Measurements from ENCODE around the gene TINCR. TPM values are rescaled to one million over a fixed set of nuclear protein-coding genes. Genes with fewer than 3 reads are reported as not detected.

The TINCR gene
- total RNA-seq: under 1 TPM in 1 of 6 experiments, not detected in 5; 0.44 TPM
- long read RNA-seq: 0 reads

GRCh38 chr19:5567360-5567969 lies at the start of gene TINCR:
TINCR (minus strand) TSS chr19:5567953.
- no peak for ATAC-seq
- 40% methylated on average over 8 of the region's 63 CpGs for WGBS (ENCODE audit: insufficient coverage, low coverage, low lambda C conversion rate, missing lambda C conversion rate)
- no peak for DNase-seq
- TF ChIP-seq, protein P1, sequence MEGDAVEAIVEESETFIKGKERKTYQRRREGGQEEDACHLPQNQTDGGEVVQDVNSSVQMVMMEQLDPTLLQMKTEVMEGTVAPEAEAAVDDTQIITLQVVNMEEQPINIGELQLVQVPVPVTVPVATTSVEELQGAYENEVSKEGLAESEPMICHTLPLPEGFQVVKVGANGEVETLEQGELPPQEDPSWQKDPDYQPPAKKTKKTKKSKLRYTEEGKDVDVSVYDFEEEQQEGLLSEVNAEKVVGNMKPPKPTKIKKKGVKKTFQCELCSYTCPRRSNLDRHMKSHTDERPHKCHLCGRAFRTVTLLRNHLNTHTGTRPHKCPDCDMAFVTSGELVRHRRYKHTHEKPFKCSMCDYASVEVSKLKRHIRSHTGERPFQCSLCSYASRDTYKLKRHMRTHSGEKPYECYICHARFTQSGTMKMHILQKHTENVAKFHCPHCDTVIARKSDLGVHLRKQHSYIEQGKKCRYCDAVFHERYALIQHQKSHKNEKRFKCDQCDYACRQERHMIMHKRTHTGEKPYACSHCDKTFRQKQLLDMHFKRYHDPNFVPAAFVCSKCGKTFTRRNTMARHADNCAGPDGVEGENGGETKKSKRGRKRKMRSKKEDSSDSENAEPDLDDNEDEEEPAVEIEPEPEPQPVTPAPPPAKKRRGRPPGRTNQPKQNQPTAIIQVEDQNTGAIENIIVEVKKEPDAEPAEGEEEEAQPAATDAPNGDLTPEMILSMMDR (IDR thresholded peaks at IDR 0.05): no peak
- H3K9me3 ChIP-seq: no peaks in the 10 kb centered on the region
- no peaks in the 10 kb centered on the region for H3K4me1 ChIP-seq
- H3K27ac ChIP-seq: no peak within 1 kb of the TSS
- intact Hi-C loops (cut with DNase I): no loop called here
- no peak within 1 kb of the TSS for H3K4me3 ChIP-seq
- H3K36me3 ChIP-seq: no peaks in the 10 kb centered on the region
- peaks cover 0 to 5% of the 10 kb centered on the region in 2 donors for H3K27me3 ChIP-seq

DNA sequence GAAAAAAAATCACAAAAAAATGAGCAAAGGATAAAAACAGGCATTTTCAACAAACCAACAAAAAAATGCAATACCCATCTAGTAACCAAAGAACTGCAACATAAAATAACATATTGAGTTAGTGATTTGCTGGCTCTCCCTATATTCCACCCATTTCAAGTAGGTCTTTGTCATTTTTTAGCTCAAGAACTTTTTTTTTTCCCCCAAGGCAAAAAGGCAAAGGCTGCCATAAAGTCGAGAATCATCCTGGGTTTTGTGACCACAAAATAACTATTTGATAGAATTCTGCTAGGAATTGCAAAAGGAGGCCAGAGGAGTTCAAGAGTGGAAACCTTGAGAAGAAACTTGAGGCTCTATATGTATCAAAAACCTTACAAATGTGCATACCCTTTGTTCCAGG lies 49.3 kb upstream of the TINCR start:
- Histone ChIP-seq H3K27ac (no peak overlapping the region), H3K27me3 (no peaks in the 10 kb centered on the region), H3K4me1 (peaks cover 0 to 27% (median 8%) of the 10 kb centered on the region in 4 donors), H3K9me3 (no peaks in the 10 kb centered on the region), H3K36me3 (peaks cover 23 to 78% (median 50%) of the 10 kb centered on the region in 4 donors), H3K4me3 (no peak overlapping the region)
- intact Hi-C loops (cut with DNase I): loop anchor here in 1 of 2 donors (10.0 kb wide), 1 partner anchor 58 kb away; no protein-coding TSS in a partner anchor
- ATAC-seq (no peak), DNase-seq (no peak)
- TF ChIP-seq, protein P1 (IDR thresholded peaks at IDR 0.05): no peak
- no peak for TF ChIP-seq POLR2A (IDR thresholded peaks at IDR 0.05)
- WGBS (ENCODE audit: insufficient coverage, low coverage, low lambda C conversion rate, missing lambda C conversion rate): 83% methylated on average over 1 of the region's 1 CpG

GRCh38 chr19:5615756-5616327 lies 48.1 kb upstream of the TINCR start:
- peaks cover 0 to 19% (median 4%) of the 10 kb centered on the region in 4 donors for H3K4me1 ChIP-seq
- ATAC-seq (no peak), DNase-seq (no peak)
- no peak overlapping the region for H3K27ac ChIP-seq
- TF ChIP-seq POLR2A (IDR thresholded peaks at IDR 0.05): no peak
- TF ChIP-seq, protein P1 (IDR thresholded peaks at IDR 0.05): no peak
- H3K36me3 ChIP-seq: peaks cover 25 to 81% (median 53%) of the 10 kb centered on the region in 4 donors
- WGBS (ENCODE audit: insufficient coverage, low coverage, low lambda C conversion rate, missing lambda C conversion rate): 86% methylated on average over 11 of the region's 17 CpGs
- H3K4me3 ChIP-seq: no peak overlapping the region
- intact Hi-C loops (cut with DNase I): loop anchor here in 1 of 2 donors (10.0 kb wide), 1 partner anchor 59 kb away; no protein-coding TSS in a partner anchor
- no peaks in the 10 kb centered on the region for H3K27me3 ChIP-seq
- no peaks in the 10 kb centered on the region for H3K9me3 ChIP-seq

- no peak for TF ChIP-seq POLR2A (IDR thresholded peaks at IDR 0.05)
- TF ChIP-seq, protein P1 (IDR thresholded peaks at IDR 0.05): no peak
- no peak for ATAC-seq
- DNase-seq: no peak
- no peaks in the 10 kb centered on the region for H3K4me1 ChIP-seq
- 95% methylated on average over 13 of the region's 15 CpGs for WGBS (ENCODE audit: insufficient coverage, low coverage, low lambda C conversion rate, missing lambda C conversion rate)
- H3K36me3 ChIP-seq: peaks cover 30 to 91% (median 63%) of the 10 kb centered on the region in 4 donors
- H3K27me3 ChIP-seq: no peaks in the 10 kb centered on the region
- intact Hi-C loops (cut with DNase I): loop anchor here in 1 of 2 donors (10.0 kb wide), 1 partner anchor 62 kb away; no protein-coding TSS in a partner anchor
- no peak overlapping the region for H3K27ac ChIP-seq
- no peak overlapping the region for H3K4me3 ChIP-seq
- no peaks in the 10 kb centered on the region for H3K9me3 ChIP-seq
Observed at GRCh38 chr19:5612891-5613865, 45.4 kb upstream of the TINCR start.

Data from right lobe of liver (tissue), 6 donors.